Erythroblast (primary cell): ENCODE results near the gene PPP2R2C.

Experiments
- GATA1 ChIP-seq: IDR thresholded peaks from 2 replicates; pipeline ENCODE4 v1.6.1; 2011; ENCODE audit warnings: low read depth, mild to moderate bottlenecking, control low read depth, low read length, moderate library complexity
- POLR2A ChIP-seq: IDR thresholded peaks from 2 replicates; pipeline ENCODE4 v1.6.1; 2011; ENCODE audit warnings: mild to moderate bottlenecking, low read length

DNA sequence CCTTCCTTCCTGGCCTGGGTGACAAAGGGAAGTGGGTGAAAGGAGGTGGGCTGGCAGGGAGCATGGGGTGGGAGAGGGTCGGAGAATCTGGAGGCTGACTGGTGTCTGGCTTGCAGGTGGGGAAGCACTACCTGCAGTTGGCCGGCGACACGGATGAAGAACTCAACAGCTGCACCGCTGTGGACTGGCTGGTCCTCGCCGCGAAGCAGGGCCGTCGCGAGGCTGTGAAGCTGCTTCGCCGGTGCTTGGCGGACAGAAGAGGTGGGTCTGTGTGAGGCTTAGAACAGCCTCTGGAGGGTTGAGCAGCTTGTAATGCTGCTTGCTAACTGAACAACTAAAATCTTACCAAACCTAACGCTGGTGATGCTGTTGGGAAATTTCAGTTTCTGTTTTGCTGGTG lies 183.5 kb downstream of the PPP2R2C start:
- TF ChIP-seq POLR2A: no peak
- no peak for TF ChIP-seq GATA1
